Measurements from ENCODE around the gene LPO. TPM values are rescaled to one million over a fixed set of nuclear protein-coding genes. Genes with fewer than 3 reads are reported as not detected.

The LPO gene
- total RNA-seq, 3 donors from 2014 or later, result 0.18 TPM; not detected in 2

DNA sequence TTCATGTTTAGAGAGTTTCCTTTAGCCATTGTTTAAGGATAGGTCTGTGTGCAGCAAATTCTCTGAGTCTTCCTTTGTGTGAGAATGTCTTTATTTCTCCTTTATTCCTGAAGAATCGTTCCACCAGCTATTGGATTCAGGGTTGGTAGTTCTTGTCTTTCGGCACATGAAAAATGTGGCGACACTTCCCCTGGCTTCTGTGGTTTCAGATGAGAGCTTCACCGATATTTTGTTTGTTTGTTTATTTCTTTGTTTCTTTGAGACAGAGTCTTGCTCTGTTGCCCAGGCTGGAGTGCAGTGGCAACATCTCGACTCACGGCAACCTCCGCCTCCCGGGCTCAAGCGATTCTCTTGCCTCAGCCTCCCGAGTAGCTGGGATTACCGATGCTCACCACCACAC is 23.8 kb downstream of the LPO start:
- Mint-ChIP-seq H3K4me3 (no peak overlapping the region), H3K9me3 (no peaks in the 10 kb centered on the region), H3K36me3 (ENCODE audit: insufficient read depth) (no peaks in the 10 kb centered on the region), H3K4me1 (ENCODE audit: low read depth) (no peaks in the 10 kb centered on the region), H3K27me3 (ENCODE audit: low read depth) (peaks cover 51% of the 10 kb centered on the region)
- DNase-seq (no peak), ATAC-seq (no peak)

DNA sequence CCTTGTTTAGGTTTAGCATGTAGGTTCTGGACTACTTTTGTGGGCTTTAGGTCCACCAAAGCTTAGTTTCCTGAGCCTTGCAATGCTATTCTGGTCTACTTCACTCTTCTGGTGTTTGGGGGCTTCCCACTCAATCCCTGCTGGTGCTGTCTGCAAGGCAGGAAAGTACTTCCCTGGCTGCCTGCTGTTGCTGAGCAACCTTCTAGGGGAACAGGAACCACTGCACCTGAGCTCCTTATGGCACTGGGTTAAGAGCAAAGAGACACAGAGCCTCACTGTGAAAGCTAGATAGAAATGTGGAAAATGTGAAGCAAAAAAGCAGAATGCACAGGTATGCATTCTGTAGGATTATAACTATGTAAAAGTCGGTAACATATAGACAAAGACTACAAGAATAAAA is 25.4 kb downstream of the LPO start:
- Mint-ChIP-seq H3K4me3 (no peak overlapping the region), H3K36me3 (ENCODE audit: insufficient read depth) (no peaks in the 10 kb centered on the region), H3K27me3 (ENCODE audit: low read depth) (peaks cover 54% of the 10 kb centered on the region), H3K4me1 (ENCODE audit: low read depth) (no peaks in the 10 kb centered on the region), H3K9me3 (no peaks in the 10 kb centered on the region)
- no peak for ATAC-seq
- no peak for DNase-seq

DNA sequence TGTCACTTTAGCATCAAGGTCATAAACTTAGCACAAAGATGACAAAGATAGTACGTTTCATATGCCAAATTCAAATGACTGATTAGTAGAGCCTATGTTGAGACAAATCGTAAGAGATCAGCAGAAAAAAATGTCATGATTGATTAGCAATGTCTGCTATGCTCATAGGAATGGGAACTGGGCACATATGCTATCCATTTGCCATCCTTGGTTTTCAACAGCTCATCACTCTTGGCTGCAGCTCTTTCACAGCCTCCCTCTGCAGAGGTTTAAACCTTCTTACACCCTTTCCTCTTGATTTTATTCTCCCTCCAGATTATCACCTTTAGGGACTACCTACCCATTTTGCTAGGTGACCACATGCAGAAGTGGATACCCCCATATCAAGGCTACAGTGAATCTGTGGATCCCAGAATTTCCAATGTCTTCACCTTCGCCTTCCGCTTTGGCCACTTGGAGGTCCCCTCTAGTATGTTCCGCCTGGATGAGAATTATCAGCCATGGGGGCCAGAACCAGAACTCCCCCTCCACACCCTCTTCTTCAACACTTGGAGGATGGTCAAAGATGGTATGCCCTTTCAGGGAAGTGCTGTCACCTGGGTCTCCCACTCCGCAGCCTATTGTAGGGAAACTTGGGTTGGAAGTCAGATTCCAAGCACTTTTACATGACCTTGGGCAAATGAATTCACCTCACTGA is 26.2 kb downstream of the LPO start:
- H3K9me3 Mint-ChIP-seq, result no peaks in the 10 kb centered on the region
- no peak overlapping the region for H3K4me3 Mint-ChIP-seq
- DNase-seq (no peak), ATAC-seq (no peak)
- peaks cover 54% of the 10 kb centered on the region for H3K27me3 Mint-ChIP-seq (ENCODE audit: low read depth)
- H3K4me1 Mint-ChIP-seq (ENCODE audit: low read depth), result no peaks in the 10 kb centered on the region
- H3K36me3 Mint-ChIP-seq (ENCODE audit: insufficient read depth), result no peaks in the 10 kb centered on the region

DNA sequence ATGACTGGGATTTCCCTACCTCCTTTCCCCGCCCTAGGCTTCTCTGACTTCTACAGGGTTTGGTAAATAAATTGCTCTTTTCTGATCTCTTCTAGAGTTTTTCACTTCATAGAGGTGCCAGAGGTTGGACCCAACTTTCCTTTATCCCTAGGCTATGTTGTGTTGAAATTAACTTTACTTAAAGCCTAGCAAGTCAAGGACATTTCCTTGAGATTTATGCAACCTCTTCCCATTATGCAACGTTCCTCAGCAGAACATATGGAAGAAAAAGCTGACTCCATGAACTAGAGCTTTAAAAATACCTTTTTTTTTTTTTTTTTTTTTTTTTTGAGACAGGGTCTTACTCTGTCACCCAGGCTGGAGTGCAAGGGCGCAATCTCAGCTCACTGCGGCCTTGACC is 26.9 kb downstream of the LPO start:
- Mint-ChIP-seq H3K9me3 (no peaks in the 10 kb centered on the region), H3K4me3 (no peak overlapping the region), H3K36me3 (ENCODE audit: insufficient read depth) (no peaks in the 10 kb centered on the region), H3K27me3 (ENCODE audit: low read depth) (peaks cover 51% of the 10 kb centered on the region), H3K4me1 (ENCODE audit: low read depth) (no peaks in the 10 kb centered on the region)
- ATAC-seq, result no peak
- DNase-seq, result no peak

DNA sequence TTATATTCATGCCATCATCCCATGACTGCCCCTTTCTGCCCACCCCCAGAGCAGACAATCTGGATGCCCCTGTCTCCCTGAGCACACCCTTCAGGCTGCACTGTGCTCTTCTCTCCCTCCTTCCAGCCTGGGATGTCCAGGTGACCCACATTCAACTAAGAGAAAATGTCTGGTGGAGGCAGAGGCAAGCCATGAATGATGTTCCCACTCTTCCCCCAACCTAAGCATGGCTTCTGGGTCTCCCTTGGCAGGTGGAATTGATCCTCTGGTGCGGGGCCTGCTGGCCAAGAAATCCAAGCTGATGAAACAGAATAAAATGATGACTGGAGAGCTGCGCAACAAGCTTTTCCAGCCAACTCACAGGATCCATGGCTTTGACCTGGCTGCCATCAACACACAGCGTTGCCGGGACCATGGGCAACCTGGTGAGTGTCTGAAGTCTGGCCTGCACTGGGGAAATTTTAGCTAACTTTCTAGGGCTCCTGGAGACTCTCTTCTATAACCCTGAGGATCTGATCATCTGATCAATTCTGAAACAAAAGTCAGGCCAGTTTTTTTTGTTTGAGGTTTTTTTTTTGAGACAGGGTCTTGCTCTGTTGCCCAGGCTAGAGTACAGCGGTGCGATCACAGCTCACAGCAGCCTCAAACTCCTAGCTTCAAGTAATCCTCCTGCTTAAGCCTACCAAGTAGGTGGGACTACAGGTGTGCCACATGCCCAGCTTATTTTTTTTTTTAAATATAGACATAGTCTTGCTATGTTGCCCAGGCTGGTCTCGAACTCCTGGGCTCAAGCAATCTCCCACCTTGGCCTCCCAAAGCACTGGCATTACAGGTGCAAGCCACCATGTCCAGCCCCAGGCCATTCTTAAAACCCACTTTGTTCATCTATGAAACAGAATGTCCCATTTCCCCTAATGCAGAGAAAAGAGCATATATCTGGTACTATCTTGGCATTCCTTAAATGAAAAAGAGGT is 27.8 kb downstream of the LPO start:
- Mint-ChIP-seq H3K4me1 (ENCODE audit: low read depth) (no peaks in the 10 kb centered on the region), H3K27me3 (ENCODE audit: low read depth) (peaks cover 44% of the 10 kb centered on the region), H3K4me3 (no peak overlapping the region), H3K9me3 (no peaks in the 10 kb centered on the region), H3K36me3 (ENCODE audit: insufficient read depth) (no peaks in the 10 kb centered on the region)
- DNase-seq (no peak), ATAC-seq (no peak)

DNA sequence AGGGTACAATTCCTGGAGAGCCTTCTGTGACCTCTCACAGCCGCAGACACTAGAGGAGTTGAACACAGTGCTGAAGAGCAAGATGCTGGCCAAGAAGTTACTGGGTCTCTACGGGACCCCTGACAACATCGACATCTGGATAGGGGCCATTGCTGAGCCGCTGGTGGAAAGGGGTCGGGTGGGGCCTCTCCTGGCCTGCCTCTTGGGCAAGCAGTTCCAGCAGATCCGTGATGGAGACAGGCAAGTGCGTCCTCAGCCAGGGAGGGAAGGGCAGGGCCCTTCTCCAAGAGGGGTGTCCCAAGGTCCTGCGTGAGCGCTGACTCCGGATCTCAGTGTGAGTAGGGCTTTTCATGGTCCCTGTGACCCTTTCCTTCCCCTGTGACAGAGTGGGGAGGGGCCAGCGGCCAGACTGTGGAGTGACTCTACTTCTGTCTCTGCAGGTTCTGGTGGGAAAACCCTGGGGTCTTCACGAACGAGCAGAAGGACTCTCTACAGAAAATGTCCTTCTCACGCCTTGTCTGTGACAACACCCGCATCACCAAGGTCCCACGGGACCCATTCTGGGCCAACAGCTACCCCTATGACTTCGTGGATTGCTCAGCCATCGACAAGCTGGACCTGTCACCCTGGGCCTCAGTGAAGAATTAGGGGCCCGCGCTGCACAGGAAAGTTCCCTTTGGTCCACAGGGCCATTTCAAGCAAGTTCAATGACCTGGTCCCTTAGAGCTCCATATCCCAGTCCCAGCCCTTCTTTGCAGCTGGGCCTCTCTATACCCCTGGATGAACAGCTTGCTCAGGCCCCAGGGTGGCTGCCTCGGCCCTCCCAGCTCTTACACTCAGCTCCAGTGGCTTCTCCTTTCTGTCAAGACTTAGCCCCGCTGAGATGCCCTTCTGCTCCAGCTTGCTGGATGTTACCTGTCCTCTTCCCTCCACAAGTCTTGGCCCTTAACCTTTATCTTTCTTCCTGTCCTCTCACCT is 29.3 kb downstream of the LPO start:
- no peaks in the 10 kb centered on the region for H3K4me1 Mint-ChIP-seq (ENCODE audit: low read depth)
- H3K9me3 Mint-ChIP-seq, result no peaks in the 10 kb centered on the region
- ATAC-seq (no peak), DNase-seq (no peak)
- no peak overlapping the region for H3K4me3 Mint-ChIP-seq
- no peaks in the 10 kb centered on the region for H3K36me3 Mint-ChIP-seq (ENCODE audit: insufficient read depth)
- H3K27me3 Mint-ChIP-seq (ENCODE audit: low read depth), result peaks cover 31% of the 10 kb centered on the region

DNA sequence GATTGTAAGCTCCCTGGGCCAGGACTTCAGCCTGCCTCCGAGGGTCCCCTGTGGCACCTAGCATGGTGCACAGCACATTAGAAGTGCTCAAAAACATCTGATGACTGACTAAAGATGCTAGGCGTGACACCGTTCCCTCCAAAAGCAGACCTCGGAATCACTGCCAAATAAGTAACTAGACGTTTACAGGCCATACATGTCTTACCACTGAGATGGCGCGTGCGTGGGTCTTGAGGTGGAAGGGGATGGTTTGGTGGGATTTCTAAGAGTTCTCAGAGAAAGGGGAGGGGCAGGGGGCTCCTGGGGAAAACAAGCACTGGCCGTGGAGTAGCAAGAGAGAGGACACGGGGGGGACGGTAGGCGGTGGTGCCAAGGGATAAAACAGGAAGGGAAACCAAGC is 29.9 kb downstream of the LPO start:
- Mint-ChIP-seq H3K4me3 (no peak overlapping the region), H3K36me3 (ENCODE audit: insufficient read depth) (no peaks in the 10 kb centered on the region), H3K9me3 (no peaks in the 10 kb centered on the region), H3K4me1 (ENCODE audit: low read depth) (peaks cover 3% of the 10 kb centered on the region), H3K27me3 (ENCODE audit: low read depth) (peaks cover 25% of the 10 kb centered on the region)
- no peak for ATAC-seq
- DNase-seq, result no peak

DNA sequence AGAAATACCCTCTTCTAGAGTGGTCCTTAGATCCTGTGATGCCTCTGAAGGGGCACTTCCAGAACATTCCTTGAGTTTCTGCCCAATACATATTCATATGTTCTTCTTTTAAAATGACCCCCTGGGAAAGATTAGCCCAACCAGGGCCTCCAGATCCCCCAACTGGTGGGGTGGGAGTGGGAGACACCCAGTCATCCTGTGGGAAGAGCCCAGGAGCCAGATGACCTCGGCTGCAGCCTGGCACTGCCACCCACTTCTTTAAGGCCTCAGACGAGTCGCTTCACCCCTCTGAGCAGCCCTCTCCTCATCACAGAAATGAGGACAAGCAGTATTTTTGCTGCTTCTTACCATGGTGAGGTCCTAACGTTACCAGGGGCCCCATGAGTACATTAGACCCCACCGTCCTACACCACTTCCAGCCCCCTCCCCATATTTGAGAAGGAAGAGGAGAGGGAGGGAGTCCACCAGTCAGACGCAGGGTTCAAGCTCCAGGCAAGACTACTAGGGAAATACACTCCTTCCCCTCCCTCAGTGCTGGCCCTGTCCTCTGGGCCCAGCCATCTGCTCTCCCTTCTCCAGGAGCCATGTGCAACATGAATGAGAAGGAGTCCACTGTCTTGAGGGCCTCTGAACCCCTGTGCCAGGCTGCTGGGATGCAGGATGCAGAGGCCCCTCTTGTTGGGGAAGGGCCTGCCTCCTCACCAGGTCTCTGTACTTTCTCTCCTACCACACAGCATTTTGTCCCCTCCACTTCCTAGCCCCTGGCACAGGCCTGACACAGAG is 30.6 kb downstream of the LPO start:
- Mint-ChIP-seq H3K27me3 (ENCODE audit: low read depth) (peaks cover 19% of the 10 kb centered on the region), H3K36me3 (ENCODE audit: insufficient read depth) (no peaks in the 10 kb centered on the region), H3K9me3 (no peaks in the 10 kb centered on the region), H3K4me1 (ENCODE audit: low read depth) (peaks cover 7% of the 10 kb centered on the region), H3K4me3 (no peak overlapping the region)
- DNase-seq (no peak), ATAC-seq (no peak)

DNA sequence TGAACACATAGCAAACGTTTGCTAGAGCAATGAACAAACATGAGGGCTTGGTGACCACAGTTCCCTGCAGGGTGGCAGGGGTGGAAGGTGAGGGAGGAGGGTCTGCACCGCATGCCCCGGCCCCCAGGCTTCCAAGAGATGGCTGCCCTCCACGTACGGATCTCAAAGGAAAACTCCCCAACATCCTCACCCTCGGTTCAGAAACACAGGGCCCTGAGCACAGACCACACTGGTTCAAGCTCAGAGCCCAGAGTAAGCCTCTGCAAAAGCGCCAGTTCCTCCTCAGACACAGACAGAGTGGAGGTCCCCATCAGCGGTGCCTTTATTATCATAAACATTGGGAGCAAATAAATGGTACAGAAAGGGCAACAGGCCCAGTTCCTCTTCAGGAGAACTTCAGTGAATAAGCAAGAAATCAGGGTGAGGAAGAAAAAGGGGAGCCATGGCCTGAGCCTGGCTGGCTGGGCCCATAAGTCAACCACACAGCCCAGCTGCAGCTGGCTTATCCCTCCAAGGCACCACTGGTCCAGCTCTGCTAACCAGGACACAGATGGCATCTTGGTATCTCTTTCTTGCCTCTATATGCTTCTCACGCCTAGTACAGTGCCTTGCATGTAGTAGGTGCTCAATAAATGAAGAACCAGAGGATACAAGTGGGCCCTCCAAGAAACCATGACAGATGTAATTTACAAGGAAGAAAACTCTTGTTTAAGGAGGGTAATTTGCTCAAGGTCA is 31.3 kb downstream of the LPO start:
- H3K9me3 Mint-ChIP-seq, result no peaks in the 10 kb centered on the region
- H3K4me1 Mint-ChIP-seq (ENCODE audit: low read depth), result peaks cover 7% of the 10 kb centered on the region
- H3K27me3 Mint-ChIP-seq (ENCODE audit: low read depth), result peaks cover 12% of the 10 kb centered on the region
- ATAC-seq (no peak), DNase-seq (no peak)
- H3K36me3 Mint-ChIP-seq (ENCODE audit: insufficient read depth), result no peaks in the 10 kb centered on the region
- no peak overlapping the region for H3K4me3 Mint-ChIP-seq

DNA sequence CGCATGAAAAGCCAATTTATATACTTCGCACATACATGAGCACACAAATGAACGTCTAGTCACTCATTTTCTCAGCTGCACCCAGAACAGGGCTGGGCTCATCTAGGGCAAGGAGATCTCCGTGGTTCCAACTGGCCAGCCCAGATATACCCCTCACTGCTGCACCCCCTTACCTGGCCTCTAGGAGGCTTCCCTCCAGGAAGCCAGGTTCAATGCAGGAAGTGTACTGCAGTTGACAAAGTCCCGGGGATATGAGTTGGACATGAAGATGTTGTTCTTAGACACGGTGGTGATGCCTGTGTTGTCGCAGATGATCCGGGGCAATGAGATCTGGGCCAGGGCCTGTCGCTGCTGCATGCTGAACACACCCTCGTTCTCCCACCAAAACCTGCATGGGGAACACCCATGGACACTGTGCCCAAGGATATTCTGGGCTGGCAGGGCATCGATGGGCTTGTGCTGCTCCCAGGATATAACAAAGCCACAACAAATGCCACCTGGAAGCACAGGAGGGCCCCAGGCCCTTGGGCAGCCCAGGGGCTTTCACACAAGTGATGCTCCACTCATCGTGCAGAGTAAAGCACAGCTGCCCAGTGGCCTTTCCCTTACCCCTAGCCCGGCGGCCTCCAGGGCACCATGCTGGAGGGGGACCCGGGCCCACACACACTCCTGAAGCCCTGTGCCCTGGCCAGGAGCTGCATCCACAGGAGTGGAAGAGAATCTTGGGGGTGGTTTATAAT is 32.3 kb downstream of the LPO start:
- Mint-ChIP-seq H3K4me1 (ENCODE audit: low read depth) (peaks cover 7% of the 10 kb centered on the region), H3K9me3 (no peaks in the 10 kb centered on the region), H3K4me3 (no peak overlapping the region), H3K27me3 (ENCODE audit: low read depth) (peaks cover 9% of the 10 kb centered on the region), H3K36me3 (ENCODE audit: insufficient read depth) (no peaks in the 10 kb centered on the region)
- ATAC-seq, result no peak
- DNase-seq, result no peak

DNA sequence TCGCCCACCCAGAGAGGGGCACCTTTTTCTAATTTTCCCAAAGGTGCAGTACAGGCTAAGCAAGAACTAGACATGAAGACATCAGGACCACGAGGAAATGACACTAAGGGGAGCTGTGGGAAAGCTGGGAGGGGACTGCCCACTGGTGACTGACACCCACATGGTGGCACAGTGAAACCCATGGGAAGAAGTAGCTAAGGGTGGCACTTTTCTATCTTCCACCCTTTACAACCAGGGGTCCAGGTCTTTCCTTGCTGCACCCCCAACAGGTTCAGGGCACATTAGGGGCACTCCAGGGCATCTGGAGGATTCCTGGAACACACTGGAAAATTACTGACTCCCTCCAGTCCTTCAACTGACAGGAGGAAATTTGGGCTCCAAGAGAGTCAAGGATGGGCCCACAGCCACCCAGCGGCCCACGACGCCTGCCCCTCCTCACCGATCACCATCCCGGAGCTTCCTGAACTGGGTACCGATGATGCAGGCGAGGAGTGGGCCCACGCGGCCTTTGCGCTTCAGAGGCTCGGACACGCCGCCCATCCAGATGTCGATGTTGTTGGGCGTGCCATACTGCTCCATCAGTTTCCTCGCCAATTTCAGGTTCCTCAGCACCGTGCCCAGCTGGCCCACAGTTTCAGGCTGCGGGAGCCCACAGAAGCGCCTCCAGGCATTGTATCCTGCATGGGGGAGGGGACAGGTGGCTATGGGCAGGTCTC is 33.0 kb downstream of the LPO start:
- no peak overlapping the region for H3K4me3 Mint-ChIP-seq
- H3K4me1 Mint-ChIP-seq (ENCODE audit: low read depth), result peaks cover 7% of the 10 kb centered on the region
- H3K36me3 Mint-ChIP-seq (ENCODE audit: insufficient read depth), result no peaks in the 10 kb centered on the region
- no peak for DNase-seq
- ATAC-seq, result no peak
- peaks cover 3% of the 10 kb centered on the region for H3K27me3 Mint-ChIP-seq (ENCODE audit: low read depth)
- H3K9me3 Mint-ChIP-seq, result no peaks in the 10 kb centered on the region

Measured in activated T-cell treated with anti-CD3 and anti-CD28 coated beads, Interleukin-2, amount 50 U/mL, for 4 hours (primary cell).